HG03378 (cell line): Measurements from ENCODE around the gene ITPR2.

Experiments
- ATAC-seq: cut with Tn5 transposase; IDR thresholded peaks from one replicate; pipeline ENCODE4 v1.9.1; 2021; ENCODE audit warnings: mild to moderate bottlenecking, moderate library complexity; ENCODE audit not compliant: unreplicated experiment

The ITPR2 gene

GRCh38 chr12:26535826-26536225 is 297.2 kb downstream of the ITPR2 start:
- no peak for ATAC-seq

GRCh38 chr12:26534071-26534470 is 298.9 kb downstream of the ITPR2 start:
- no peak for ATAC-seq

- ATAC-seq: no peak
Observed at GRCh38 chr12:26533211-26533610, 299.8 kb downstream of the ITPR2 start.

- no peak for ATAC-seq
Observed at GRCh38 chr12:26530461-26530860, 302.5 kb downstream of the ITPR2 start.

- ATAC-seq: no peak
Observed at GRCh38 chr12:26528943-26529342, 304.1 kb downstream of the ITPR2 start.

GRCh38 chr12:26527682-26528081 is 305.3 kb downstream of the ITPR2 start:
- no peak for ATAC-seq

- ATAC-seq: no peak
Observed at GRCh38 chr12:26524862-26525465, 308.0 kb downstream of the ITPR2 start.

- ATAC-seq: no peak
Observed at GRCh38 chr12:26523708-26524150, 309.3 kb downstream of the ITPR2 start.

GRCh38 chr12:26520869-26521268 is 312.1 kb downstream of the ITPR2 start:
- peak; percentile 77 for ATAC-seq

GRCh38 chr12:26520109-26520508 is 312.9 kb downstream of the ITPR2 start:
- ATAC-seq: no peak

GRCh38 chr12:26519462-26519861 is 313.5 kb downstream of the ITPR2 start:
- ATAC-seq: no peak

- peak; percentile 66 for ATAC-seq
Observed at GRCh38 chr12:26517320-26517719, 315.7 kb downstream of the ITPR2 start.

GRCh38 chr12:26514364-26514763 is 318.6 kb downstream of the ITPR2 start:
- ATAC-seq: no peak

- no peak for ATAC-seq
Observed at GRCh38 chr12:26513363-26514043, 319.5 kb downstream of the ITPR2 start.

- no peak for ATAC-seq
Observed at GRCh38 chr12:26512213-26512612, 320.8 kb downstream of the ITPR2 start.

GRCh38 chr12:26510354-26510674 is 322.7 kb downstream of the ITPR2 start:
- ATAC-seq: no peak

- no peak for ATAC-seq
Observed at GRCh38 chr12:26507613-26508012, 325.4 kb downstream of the ITPR2 start.

GRCh38 chr12:26499979-26500640 is 332.9 kb downstream of the ITPR2 start:
- ATAC-seq: no peak

- ATAC-seq: no peak
Observed at GRCh38 chr12:26496170-26496569, 336.8 kb downstream of the ITPR2 start.

GRCh38 chr12:26493656-26494055 is 339.3 kb downstream of the ITPR2 start:
- no peak for ATAC-seq

GRCh38 chr12:26492406-26492805 is 340.6 kb downstream of the ITPR2 start:
- ATAC-seq: no peak

GRCh38 chr12:26489908-26490307 is 343.1 kb downstream of the ITPR2 start:
- ATAC-seq: no peak
